Colonic mucosa (tissue), 4 donors: ENCODE data around the gene UBN1. TPM values are rescaled to one million over a fixed set of nuclear protein-coding genes. Genes with fewer than 3 reads are reported as not detected.

Experiments
- DNase-seq: peaks from one replicate; pipeline ENCODE4 v3.0.0-alpha.2; 2020
- H3K27ac ChIP-seq: fragments of 200-600 bp; one replicate; pipeline ENCODE4 v1.8.0; 2021
- H3K27me3 ChIP-seq: fragments of 200-600 bp; one replicate; pipeline ENCODE4 v1.8.0; 2021
- H3K36me3 ChIP-seq: fragments of 200-600 bp; one replicate; pipeline ENCODE4 v1.8.0; 2021
- H3K4me1 ChIP-seq: fragments of 200-600 bp; one replicate; pipeline ENCODE4 v1.8.0; 2021; ENCODE audit warnings: mild to moderate bottlenecking
- H3K4me3 ChIP-seq: fragments of 200-600 bp; one replicate; pipeline ENCODE4 v1.8.0; 2021
- H3K9ac ChIP-seq, 2 donors: one replicate each; pipeline ENCODE4 v1.7.0; 2013; ENCODE audit warnings: control low read depth in 2 of 2, low read depth in 2 of 2, low read length in 2 of 2
- H3K9me3 ChIP-seq: fragments of 200-600 bp; one replicate; pipeline ENCODE4 v1.8.0; 2021
- intact Hi-C: fragments of 100-400 bp; cut with DNase I; formaldehyde crosslinking; loops from one replicate; pipeline ENCODE4 v1.14.1; 2022
- total RNA-seq, 2 donors: library from RNA; stranded (reverse); fragmentation: NEBNext Ultra II Directional in 1 of 2; extraction: Animal tissue kit (Norgen Biotek cat#: 25700) in 1 of 2; gene quantifications; one replicate each; pipeline ENCODE4 v1.2.1, GENCODE V29; 2021
- TF ChIP-seq, protein P1 (sequence below): fragments of 200-600 bp; IDR thresholded peaks from one replicate; pipeline ENCODE4 v1.8.0; 2022; ENCODE audit warnings: antibody characterized with exemption, mild to moderate bottlenecking
- donor health status: healthy.
- donor health status: DM: no; HTN: no; CAD: no.
- donor health status: DM: no; HTN: no; CAD: no.

Gene UBN1
- total RNA-seq, 2 donors from 2014 or later: 34.7 to 41.7 TPM

DNA sequence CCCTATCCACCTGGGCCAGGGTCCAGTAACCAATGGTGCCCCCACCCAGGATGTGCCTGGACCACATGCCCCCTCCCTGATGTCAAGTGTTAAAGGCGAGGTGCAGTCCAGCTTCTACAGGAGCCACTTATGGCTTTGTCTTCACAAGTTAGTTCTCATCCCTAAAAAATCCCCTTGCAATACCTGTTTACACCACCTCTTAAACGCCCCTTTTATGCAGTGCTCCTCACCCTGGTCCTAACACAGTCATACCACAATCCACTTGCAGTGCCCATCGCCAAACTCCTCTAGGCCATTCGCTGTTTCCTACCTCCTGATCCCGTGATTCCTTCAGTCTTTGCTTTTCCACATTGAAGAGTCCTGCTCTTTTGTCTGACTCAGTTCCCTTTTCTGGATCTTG is 7.3 kb upstream of the UBN1 start:
- Histone ChIP-seq H3K4me1 (no peaks in the 10 kb centered on the region), H3K36me3 (peaks cover 19% of the 10 kb centered on the region), H3K4me3 (no peak overlapping the region), H3K27ac (no peak overlapping the region), H3K9ac (no peak overlapping the region), H3K27me3 (no peaks in the 10 kb centered on the region), H3K9me3 (no peaks in the 10 kb centered on the region)
- intact Hi-C loops: loop anchor here (5.0 kb wide), 1 partner anchor 117 kb away; the partner anchor contains the start of gene SEC14L5
- DNase-seq: no peak
- TF ChIP-seq, protein P1, sequence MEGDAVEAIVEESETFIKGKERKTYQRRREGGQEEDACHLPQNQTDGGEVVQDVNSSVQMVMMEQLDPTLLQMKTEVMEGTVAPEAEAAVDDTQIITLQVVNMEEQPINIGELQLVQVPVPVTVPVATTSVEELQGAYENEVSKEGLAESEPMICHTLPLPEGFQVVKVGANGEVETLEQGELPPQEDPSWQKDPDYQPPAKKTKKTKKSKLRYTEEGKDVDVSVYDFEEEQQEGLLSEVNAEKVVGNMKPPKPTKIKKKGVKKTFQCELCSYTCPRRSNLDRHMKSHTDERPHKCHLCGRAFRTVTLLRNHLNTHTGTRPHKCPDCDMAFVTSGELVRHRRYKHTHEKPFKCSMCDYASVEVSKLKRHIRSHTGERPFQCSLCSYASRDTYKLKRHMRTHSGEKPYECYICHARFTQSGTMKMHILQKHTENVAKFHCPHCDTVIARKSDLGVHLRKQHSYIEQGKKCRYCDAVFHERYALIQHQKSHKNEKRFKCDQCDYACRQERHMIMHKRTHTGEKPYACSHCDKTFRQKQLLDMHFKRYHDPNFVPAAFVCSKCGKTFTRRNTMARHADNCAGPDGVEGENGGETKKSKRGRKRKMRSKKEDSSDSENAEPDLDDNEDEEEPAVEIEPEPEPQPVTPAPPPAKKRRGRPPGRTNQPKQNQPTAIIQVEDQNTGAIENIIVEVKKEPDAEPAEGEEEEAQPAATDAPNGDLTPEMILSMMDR: no peak

DNA sequence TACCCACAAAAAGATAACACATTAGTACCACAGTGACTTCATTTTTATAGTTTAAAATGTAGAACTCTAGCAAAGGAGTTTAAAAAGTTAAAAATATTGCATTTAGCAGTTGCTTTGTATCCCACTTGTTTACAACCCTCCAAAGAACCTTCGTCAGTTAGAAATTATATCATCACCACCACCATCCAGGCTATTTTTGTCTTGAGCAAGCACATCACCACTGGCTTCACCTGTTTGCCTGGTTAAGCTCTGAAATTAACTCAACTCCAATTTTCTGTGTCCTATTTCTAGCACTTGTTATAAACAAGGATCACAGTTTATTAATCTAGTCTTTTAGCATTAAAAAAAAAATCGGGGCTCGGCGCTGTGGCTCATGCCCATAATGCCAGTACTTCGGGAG is 6.3 kb upstream of the UBN1 start:
- intact Hi-C loops: loop anchor here (5.0 kb wide), 1 partner anchor 116 kb away; the partner anchor contains the start of gene SEC14L5
- TF ChIP-seq, protein P1: no peak
- Histone ChIP-seq H3K27ac (no peak overlapping the region), H3K4me3 (no peak overlapping the region), H3K36me3 (peaks cover 19% of the 10 kb centered on the region), H3K9ac (no peak overlapping the region), H3K27me3 (no peaks in the 10 kb centered on the region), H3K9me3 (no peaks in the 10 kb centered on the region), H3K4me1 (peaks cover 8% of the 10 kb centered on the region)
- no peak for DNase-seq

DNA sequence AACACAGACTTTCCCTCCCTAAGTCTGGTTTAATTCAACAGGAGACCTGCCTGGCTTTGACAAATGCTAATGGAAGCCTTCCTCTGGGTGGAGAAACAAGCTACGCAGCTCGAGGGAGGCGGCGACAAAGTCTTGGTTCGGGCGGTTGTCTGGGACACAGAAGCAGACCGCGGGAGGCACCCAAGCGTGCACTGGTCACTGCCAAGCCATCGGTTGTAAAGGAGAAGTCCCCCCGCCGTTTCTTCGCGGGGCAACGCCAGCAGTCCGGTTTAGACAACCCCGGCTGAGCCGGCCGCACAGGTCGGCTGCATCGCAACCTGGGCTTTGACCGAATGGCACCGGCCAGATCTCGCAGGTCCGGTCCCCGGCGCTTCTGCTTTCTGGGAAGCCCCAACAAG is 779 bp upstream of the UBN1 start:
- TF ChIP-seq, protein P1: no peak
- Histone ChIP-seq H3K4me1 (peaks cover 30% of the 10 kb centered on the region), H3K9ac (peak overlapping the region; percentile 90 to 96), H3K27me3 (no peaks in the 10 kb centered on the region), H3K4me3 (peak overlapping the region; percentile 87), H3K9me3 (no peaks in the 10 kb centered on the region), H3K27ac (peak overlapping the region; percentile 98), H3K36me3 (peaks cover 12% of the 10 kb centered on the region)
- peak; percentile 79 for DNase-seq
- intact Hi-C loops: no loop called here

DNA sequence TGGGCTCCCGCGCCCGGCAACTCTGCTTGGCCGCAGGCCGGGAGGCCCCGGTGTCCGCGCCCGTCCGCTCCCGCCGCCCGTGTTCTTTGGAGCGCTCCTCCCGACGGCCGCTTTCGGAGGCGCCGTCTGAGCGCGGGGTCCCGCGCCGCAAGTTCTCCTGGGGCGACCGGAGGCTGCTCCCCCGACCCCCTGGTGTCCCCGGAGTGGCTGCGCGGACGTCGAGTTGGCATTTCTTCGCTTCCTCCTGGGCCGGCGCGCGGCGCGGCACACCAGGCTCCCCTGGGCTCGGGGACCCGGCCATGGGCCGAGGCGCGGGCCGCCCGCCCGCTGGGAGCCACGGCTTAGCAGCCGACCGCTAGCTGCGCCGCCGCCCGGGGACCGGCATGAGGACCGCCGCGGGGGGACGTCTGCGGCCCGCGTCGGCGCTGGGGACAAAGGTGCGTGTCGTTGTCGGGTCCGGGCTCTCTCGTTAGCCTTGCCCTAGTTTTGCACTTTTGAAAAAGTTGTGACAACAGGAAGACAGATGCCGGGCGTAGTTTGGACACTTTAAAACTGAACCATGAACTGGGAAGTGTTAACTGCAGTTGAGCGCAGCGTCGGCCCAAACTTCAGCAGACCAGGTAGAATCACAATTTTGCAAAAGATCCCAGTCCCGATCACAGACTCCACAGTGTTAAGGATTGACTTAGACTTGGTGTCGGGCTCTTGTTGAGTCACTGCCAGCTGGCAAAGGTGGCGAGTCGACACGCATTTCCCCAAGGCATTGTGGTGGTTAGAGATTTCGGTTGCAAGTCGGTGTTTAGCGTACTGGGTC is 700 bp downstream of the UBN1 start:
- peak overlapping the region; percentile 95 to 96 for H3K9ac ChIP-seq
- peak overlapping the region; percentile 87 for H3K4me3 ChIP-seq
- peaks cover 5% of the 10 kb centered on the region for H3K36me3 ChIP-seq
- no peaks in the 10 kb centered on the region for H3K27me3 ChIP-seq
- H3K27ac ChIP-seq: peak overlapping the region; percentile 98
- peaks cover 34% of the 10 kb centered on the region for H3K4me1 ChIP-seq
- TF ChIP-seq, protein P1: no peak
- H3K9me3 ChIP-seq: no peaks in the 10 kb centered on the region
- intact Hi-C loops: no loop called here
- DNase-seq: peak; percentile 53

DNA sequence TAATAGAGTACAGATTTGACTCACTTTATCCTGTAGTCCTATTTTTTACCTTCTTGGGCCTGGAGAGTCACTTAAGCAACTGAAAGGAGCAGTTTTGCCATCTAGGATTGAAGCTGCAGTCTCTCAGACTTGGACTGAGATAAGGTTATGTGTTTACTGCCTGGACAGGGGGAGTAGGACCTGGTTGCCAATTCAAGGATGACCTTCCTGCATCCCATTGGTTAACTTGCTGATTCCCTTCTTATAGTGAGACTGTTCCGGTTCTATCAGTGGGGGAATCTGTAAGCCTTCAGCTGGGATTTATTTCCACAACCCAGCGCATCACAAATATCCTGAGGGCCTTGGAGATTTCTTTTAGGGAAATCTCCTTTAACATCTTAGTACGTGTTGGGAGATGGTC is 2.9 kb downstream of the UBN1 start:
- no peaks in the 10 kb centered on the region for H3K27me3 ChIP-seq
- no peak overlapping the region for H3K9ac ChIP-seq
- H3K36me3 ChIP-seq: peaks cover 9% of the 10 kb centered on the region
- TF ChIP-seq, protein P1: no peak
- intact Hi-C loops: no loop called here
- H3K27ac ChIP-seq: no peak overlapping the region
- no peak overlapping the region for H3K4me3 ChIP-seq
- no peak for DNase-seq
- peaks cover 34% of the 10 kb centered on the region for H3K4me1 ChIP-seq
- H3K9me3 ChIP-seq: no peaks in the 10 kb centered on the region
